ENCODE data around the gene CDC34. TPM values are rescaled to one million over a fixed set of nuclear protein-coding genes. Genes with fewer than 3 reads are reported as not detected.

Gene CDC34
- total RNA-seq, 2 donors from 2014 or later = 128 to 138 TPM

GRCh38 chr19:585551-586110 lies 54.1 kb downstream of the CDC34 start:
- Histone ChIP-seq H3K4me1 (ENCODE audit: control insufficient read depth, insufficient read depth, low read length) (no peaks in the 10 kb centered on the region), H3K36me3 (ENCODE audit: control insufficient read depth, insufficient read depth, low read length) (peaks cover 20% of the 10 kb centered on the region), H3K9me3 (ENCODE audit: control insufficient read depth, low read length) (no peaks in the 10 kb centered on the region), H3K27me3 (ENCODE audit: control insufficient read depth, insufficient read depth, low read length, poor library complexity, severe bottlenecking) (peaks cover 19% of the 10 kb centered on the region), H3K4me3 (ENCODE audit: low read length) (no peak overlapping the region), H3K27ac (ENCODE audit: low read depth, low read length) (no peak overlapping the region), H3K9ac (ENCODE audit: extremely low read depth, low read length, poor library complexity, severe bottlenecking) (no peak overlapping the region)
- 87% methylated on average over 10 of the region's 10 CpGs; no CpG with 5 or more reads in 1 of the 2 experiments for WGBS, 2 experiments (ENCODE audit: insufficient coverage in 1 of 2, insufficient read length in 1 of 2)
- peak; percentile 53 for DNase-seq
- H3K36me3 Mint-ChIP-seq (ENCODE audit: low read depth) = peaks cover 3% of the 10 kb centered on the region
- H3K4me3 Mint-ChIP-seq = no peak overlapping the region
- no peaks in the 10 kb centered on the region for H3K9me3 Mint-ChIP-seq
- H3K27me3 Mint-ChIP-seq (ENCODE audit: insufficient read depth) = peaks cover 20% of the 10 kb centered on the region
- TF ChIP-seq CTCF (conservative IDR thresholded peaks at IDR 0.05) = no peak
- no peak overlapping the region for H3K27ac Mint-ChIP-seq
- peaks cover 3% of the 10 kb centered on the region for H3K4me1 Mint-ChIP-seq

GRCh38 chr19:588093-588740 lies 56.7 kb downstream of the CDC34 start:
- Mint-ChIP-seq H3K9me3 (no peaks in the 10 kb centered on the region), H3K27ac (no peak overlapping the region), H3K36me3 (ENCODE audit: low read depth) (no peaks in the 10 kb centered on the region), H3K27me3 (ENCODE audit: insufficient read depth) (peaks cover 41% of the 10 kb centered on the region), H3K4me3 (no peak overlapping the region), H3K4me1 (peaks cover 3% of the 10 kb centered on the region)
- TF ChIP-seq CTCF (conservative IDR thresholded peaks at IDR 0.05) = peak; percentile 78
- peaks cover 44% of the 10 kb centered on the region for H3K27me3 ChIP-seq (ENCODE audit: control insufficient read depth, insufficient read depth, low read length, poor library complexity, severe bottlenecking)
- DNase-seq = peak; percentile 96
- H3K36me3 ChIP-seq (ENCODE audit: control insufficient read depth, insufficient read depth, low read length) = peaks cover 4% of the 10 kb centered on the region
- H3K9me3 ChIP-seq (ENCODE audit: control insufficient read depth, low read length) = no peaks in the 10 kb centered on the region
- no peak overlapping the region for H3K9ac ChIP-seq (ENCODE audit: extremely low read depth, low read length, poor library complexity, severe bottlenecking)
- WGBS, 2 experiments (ENCODE audit: insufficient coverage in 1 of 2, insufficient read length in 1 of 2) = 20 to 22% methylated on average over 28 to 41 of the region's 41 CpGs
- H3K4me3 ChIP-seq (ENCODE audit: low read length) = no peak overlapping the region
- H3K4me1 ChIP-seq (ENCODE audit: control insufficient read depth, insufficient read depth, low read length) = no peaks in the 10 kb centered on the region
- no peak overlapping the region for H3K27ac ChIP-seq (ENCODE audit: low read depth, low read length)

GRCh38 chr19:588741-589692 lies 57.5 kb downstream of the CDC34 start:
- no peaks in the 10 kb centered on the region for H3K9me3 ChIP-seq (ENCODE audit: control insufficient read depth, low read length)
- Mint-ChIP-seq H3K9me3 (no peaks in the 10 kb centered on the region), H3K36me3 (ENCODE audit: low read depth) (no peaks in the 10 kb centered on the region), H3K4me3 (peak overlapping the region; percentile 33), H3K27ac (no peak overlapping the region), H3K27me3 (ENCODE audit: insufficient read depth) (peaks cover 48% of the 10 kb centered on the region), H3K4me1 (peaks cover under 1% of the 10 kb centered on the region)
- H3K4me3 ChIP-seq (ENCODE audit: low read length) = no peak overlapping the region
- 23 to 29% methylated on average over 25 to 53 of the region's 54 CpGs for WGBS, 2 experiments (ENCODE audit: insufficient coverage in 1 of 2, insufficient read length in 1 of 2)
- H3K36me3 ChIP-seq (ENCODE audit: control insufficient read depth, insufficient read depth, low read length) = no peaks in the 10 kb centered on the region
- no peak for TF ChIP-seq CTCF (conservative IDR thresholded peaks at IDR 0.05)
- H3K9ac ChIP-seq (ENCODE audit: extremely low read depth, low read length, poor library complexity, severe bottlenecking) = no peak overlapping the region
- no peaks in the 10 kb centered on the region for H3K4me1 ChIP-seq (ENCODE audit: control insufficient read depth, insufficient read depth, low read length)
- peaks cover 52% of the 10 kb centered on the region for H3K27me3 ChIP-seq (ENCODE audit: control insufficient read depth, insufficient read depth, low read length, poor library complexity, severe bottlenecking)
- peak; percentile 73 for DNase-seq
- no peak overlapping the region for H3K27ac ChIP-seq (ENCODE audit: low read depth, low read length)
